Activated CD4-positive, alpha-beta T cell treated with anti-CD3 and anti-CD28 coated beads, Interleukin-10, Interleukin-2, amounts not matched to agents 100 ng/mL and 50 ng/mL, durations not matched to agents 16 hours and 8 hours (primary cell): ENCODE data around the gene FAM13B.

Experiments used
- DNase-seq: peaks from one replicate; pipeline ENCODE4 v3.0.0-alpha.2; 2020

Gene FAM13B

DNA sequence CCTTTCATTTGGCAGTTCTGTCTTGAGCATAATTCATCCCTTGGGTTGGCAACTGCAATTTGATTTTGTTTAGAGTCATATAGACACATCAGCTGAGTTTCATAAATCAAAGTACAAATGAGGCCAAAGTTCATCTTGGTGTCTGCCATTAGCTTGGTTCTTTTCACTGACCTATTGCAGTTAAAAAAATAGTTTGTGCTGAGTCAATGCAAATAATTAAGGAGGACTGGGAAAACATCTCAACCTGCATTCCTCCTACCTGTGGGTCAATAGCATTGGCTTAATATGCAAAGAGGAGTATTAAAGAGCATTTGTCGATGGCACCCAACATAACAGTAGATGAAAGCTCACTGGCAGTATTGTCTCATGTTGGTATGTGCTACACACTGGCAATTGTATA, 142.0 kb downstream of the FAM13B start:
- DNase-seq, result no peak

DNA sequence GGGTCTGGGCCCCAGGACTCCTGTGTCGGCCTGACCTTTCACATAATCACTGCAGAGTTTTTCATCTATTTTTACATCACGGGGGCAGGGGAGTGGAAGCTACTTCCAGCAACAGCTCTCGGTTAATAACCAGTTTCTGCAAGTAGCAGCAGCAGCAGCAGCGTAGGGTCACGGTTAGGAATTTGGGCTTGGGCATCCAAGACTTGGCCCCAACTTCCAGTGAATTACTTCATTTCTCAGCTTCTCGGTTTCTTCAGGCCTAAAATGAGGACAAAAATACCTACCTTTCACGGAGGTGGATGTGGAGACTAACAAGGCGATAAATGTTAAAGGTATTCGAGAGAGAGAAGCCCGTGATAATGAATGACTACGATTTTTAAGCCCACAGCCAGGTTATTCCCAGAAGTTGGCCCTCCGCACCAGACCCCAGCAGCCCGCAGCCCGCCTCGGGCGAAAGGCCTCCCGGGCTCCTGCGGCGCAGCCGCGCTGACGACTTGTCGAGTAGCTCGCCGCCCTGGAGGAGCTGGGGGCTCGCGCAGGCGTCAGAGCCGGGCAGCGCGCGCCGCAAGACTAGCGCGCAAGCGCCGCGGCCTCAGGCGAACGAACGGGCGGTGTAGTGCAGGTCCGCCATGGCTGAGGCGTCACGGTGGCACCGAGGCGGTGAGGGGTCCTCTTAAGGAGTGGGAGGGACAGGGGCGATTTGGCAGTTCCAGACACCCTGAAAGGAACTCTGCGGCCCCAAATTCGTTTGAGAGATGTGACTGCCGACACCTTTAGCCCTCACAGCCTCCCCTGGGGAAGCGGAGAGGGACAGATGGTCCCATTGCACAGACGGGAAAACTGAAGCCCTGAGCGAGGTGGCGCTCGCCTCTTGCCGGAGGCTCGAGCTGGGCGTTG, 143.8 kb downstream of the FAM13B start, which contains the start of gene PKD2L2:
Gene PKD2L2 (plus strand): TSS at position 595 of the 897 bp plus-strand sequence. CDS start 35 bp downstream, at position 630.
- DNase-seq, result peak; percentile 93

DNA sequence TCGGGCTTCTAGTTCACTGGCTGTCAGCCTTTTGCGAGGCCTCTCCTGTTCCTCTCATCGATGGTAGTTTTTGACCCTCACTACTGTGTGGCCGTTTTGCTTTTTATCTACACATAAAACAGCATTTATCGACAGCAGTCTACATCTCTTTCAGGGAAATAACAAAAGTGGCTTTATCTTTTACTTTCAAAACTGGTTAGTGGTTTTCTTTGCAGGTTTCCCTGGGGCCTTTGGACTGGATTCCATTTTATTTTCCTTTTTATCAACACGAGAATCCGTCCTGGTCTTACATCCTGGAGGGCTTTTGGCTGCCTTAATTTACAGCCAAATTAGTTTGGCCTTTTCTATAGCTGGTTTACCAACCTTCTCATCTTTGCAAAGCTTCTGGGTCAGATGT, 144.4 kb downstream of the FAM13B start:
- DNase-seq, result peak; percentile 2
